Measurements from ENCODE around the gene ANP32A. TPM values are rescaled to one million over a fixed set of nuclear protein-coding genes. Genes with fewer than 3 reads are reported as not detected.

The ANP32A gene
- total RNA-seq, 1 donor from 2014 or later, result 129 TPM

DNA sequence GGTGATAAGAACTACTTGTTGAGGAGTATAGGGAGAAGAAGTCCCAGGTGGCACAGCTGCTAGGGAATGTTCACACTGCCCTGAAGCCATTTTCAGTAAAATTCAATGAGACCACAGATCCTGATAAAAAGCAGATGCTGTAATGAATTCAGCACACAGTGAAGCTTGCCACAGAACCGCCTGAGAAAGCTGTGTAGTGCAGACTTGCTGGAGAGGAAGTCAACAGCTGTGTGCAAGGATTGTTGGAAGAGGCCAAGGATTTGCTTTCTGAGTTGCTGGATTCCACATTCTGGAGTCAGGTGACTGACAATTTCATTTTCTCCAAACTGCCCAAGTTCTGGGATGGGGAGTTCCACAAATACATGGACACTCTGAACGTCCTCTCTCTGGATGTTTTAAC is 70.9 kb downstream of the ANP32A start:
- intact Hi-C loops (cut with DNase I), result no loop called here
- no peak for DNase-seq
- no peaks in the 10 kb centered on the region for H3K27me3 ChIP-seq (ENCODE audit: low read depth)
- H3K36me3 ChIP-seq, result no peaks in the 10 kb centered on the region
- TF ChIP-seq, protein P1, sequence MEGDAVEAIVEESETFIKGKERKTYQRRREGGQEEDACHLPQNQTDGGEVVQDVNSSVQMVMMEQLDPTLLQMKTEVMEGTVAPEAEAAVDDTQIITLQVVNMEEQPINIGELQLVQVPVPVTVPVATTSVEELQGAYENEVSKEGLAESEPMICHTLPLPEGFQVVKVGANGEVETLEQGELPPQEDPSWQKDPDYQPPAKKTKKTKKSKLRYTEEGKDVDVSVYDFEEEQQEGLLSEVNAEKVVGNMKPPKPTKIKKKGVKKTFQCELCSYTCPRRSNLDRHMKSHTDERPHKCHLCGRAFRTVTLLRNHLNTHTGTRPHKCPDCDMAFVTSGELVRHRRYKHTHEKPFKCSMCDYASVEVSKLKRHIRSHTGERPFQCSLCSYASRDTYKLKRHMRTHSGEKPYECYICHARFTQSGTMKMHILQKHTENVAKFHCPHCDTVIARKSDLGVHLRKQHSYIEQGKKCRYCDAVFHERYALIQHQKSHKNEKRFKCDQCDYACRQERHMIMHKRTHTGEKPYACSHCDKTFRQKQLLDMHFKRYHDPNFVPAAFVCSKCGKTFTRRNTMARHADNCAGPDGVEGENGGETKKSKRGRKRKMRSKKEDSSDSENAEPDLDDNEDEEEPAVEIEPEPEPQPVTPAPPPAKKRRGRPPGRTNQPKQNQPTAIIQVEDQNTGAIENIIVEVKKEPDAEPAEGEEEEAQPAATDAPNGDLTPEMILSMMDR (IDR thresholded peaks at IDR 0.05), result no peak
- no peak overlapping the region for H3K4me3 ChIP-seq
- no peak for ATAC-seq
- H3K27ac ChIP-seq, result no peak overlapping the region
- no peaks in the 10 kb centered on the region for H3K9me3 ChIP-seq
- no peaks in the 10 kb centered on the region for H3K4me1 ChIP-seq

DNA sequence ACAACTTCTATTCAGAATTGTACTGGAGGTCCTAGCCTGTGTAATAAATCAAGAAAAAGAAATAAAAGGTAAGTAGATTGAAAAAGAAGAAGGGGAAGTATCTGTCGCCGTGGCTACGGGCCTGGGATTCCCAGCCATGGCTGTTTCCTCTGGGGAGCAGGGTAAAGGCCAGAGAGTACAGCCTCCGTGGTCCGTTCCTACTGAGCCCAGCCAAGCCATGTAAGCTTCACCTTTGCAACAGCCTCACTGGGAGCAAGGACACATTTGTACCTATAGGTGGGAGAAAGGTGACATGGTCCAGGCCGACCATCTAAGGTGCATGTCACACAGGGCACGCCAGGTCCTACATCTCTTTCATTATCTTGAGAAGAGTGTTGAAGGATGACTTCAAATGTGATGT is 71.3 kb downstream of the ANP32A start:
- no peak for ATAC-seq
- H3K4me1 ChIP-seq, result no peaks in the 10 kb centered on the region
- H3K9me3 ChIP-seq, result no peaks in the 10 kb centered on the region
- no peak overlapping the region for H3K27ac ChIP-seq
- no peak for DNase-seq
- no peak overlapping the region for H3K4me3 ChIP-seq
- TF ChIP-seq, protein P1 (IDR thresholded peaks at IDR 0.05), result no peak
- no peaks in the 10 kb centered on the region for H3K36me3 ChIP-seq
- H3K27me3 ChIP-seq (ENCODE audit: low read depth), result no peaks in the 10 kb centered on the region
- intact Hi-C loops (cut with DNase I), result no loop called here

DNA sequence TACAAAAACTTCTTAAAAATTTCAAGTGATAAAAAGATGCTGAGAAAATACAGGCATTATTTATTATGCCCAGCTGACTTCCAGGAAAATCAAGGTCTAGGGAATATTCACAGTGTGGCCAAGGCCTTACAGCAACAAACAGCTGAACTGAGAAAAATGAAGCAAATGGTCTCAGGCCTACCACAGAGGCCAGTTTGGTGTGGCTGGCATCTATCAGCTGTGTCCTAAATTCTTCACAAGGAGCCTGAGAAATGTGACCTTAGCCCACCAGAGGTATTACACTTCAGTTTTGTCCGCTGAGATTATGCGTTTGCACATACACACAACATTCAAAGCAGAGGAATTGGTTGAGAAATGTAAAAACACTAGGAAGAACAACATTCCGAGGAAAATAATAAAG is 77.4 kb downstream of the ANP32A start:
- Histone ChIP-seq H3K4me3 (no peak overlapping the region), H3K4me1 (no peaks in the 10 kb centered on the region), H3K36me3 (no peaks in the 10 kb centered on the region), H3K9me3 (no peaks in the 10 kb centered on the region), H3K27ac (no peak overlapping the region), H3K27me3 (ENCODE audit: low read depth) (no peaks in the 10 kb centered on the region)
- DNase-seq (no peak), ATAC-seq (no peak)
- TF ChIP-seq, protein P1 (IDR thresholded peaks at IDR 0.05), result no peak
- intact Hi-C loops (cut with DNase I), result no loop called here

DNA sequence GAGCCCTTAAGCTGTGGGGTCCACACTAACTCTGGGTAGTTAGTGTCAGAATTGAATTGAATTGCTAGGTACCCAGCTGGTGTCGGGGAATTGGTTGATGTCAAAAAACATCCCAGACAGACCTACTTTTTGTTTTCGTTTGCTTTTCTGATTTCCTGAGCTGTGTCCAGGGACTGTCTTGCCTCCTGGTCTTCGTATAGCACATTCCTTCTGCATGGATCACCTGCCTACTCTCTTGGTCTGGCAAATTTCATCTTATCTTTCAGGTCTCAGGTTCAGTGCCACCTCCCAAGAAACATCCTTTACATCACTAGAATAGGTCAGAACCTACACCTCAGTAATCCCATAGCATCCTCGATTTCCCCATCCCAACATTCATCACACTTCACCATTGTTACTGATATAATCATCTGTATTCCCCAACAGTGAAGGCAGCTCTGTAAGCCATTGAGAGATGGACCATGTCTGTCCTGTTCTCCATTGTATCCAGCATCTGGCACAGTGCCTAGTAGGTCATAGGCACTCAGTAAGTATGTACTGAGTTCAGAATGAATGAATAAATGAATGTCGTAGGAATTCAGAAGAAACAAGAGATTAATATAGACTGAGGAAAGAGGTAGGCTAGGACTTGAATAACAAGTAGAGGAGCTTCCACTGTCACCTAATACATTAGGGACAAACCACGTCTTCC is 81.2 kb downstream of the ANP32A start:
- H3K4me1 ChIP-seq, result no peaks in the 10 kb centered on the region
- H3K27me3 ChIP-seq (ENCODE audit: low read depth), result no peaks in the 10 kb centered on the region
- no peaks in the 10 kb centered on the region for H3K36me3 ChIP-seq
- intact Hi-C loops (cut with DNase I), result no loop called here
- TF ChIP-seq, protein P1 (IDR thresholded peaks at IDR 0.05), result no peak
- no peak overlapping the region for H3K27ac ChIP-seq
- DNase-seq (no peak), ATAC-seq (no peak)
- no peak overlapping the region for H3K4me3 ChIP-seq
- H3K9me3 ChIP-seq, result no peaks in the 10 kb centered on the region

DNA sequence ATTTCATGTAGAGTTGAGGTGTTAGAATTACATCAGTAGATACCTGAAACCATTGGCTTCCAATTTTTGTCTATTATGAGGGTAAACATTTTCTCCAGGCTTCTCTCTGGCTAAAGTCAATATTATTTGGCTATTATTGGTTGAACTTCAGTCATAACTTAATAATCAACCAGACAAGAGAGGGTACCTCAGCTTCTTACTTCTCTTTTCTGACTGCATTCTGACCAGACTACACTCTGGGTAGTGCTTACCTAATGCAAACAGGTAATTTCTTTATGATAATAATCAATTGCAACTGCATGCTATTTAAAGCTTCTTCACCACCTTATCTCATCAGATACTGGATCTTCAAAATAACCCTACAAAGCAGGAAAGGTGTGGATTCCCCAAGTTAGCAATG is 85.1 kb downstream of the ANP32A start:
- TF ChIP-seq, protein P1 (IDR thresholded peaks at IDR 0.05), result no peak
- H3K27ac ChIP-seq, result no peak overlapping the region
- no peaks in the 10 kb centered on the region for H3K36me3 ChIP-seq
- DNase-seq (no peak), ATAC-seq (no peak)
- H3K4me1 ChIP-seq, result peaks cover 9% of the 10 kb centered on the region
- intact Hi-C loops (cut with DNase I), result no loop called here
- H3K4me3 ChIP-seq, result no peak overlapping the region
- H3K27me3 ChIP-seq (ENCODE audit: low read depth), result no peaks in the 10 kb centered on the region
- H3K9me3 ChIP-seq, result no peaks in the 10 kb centered on the region
